Measurements from ENCODE around the gene ABHD16A.

The ABHD16A gene

DNA sequence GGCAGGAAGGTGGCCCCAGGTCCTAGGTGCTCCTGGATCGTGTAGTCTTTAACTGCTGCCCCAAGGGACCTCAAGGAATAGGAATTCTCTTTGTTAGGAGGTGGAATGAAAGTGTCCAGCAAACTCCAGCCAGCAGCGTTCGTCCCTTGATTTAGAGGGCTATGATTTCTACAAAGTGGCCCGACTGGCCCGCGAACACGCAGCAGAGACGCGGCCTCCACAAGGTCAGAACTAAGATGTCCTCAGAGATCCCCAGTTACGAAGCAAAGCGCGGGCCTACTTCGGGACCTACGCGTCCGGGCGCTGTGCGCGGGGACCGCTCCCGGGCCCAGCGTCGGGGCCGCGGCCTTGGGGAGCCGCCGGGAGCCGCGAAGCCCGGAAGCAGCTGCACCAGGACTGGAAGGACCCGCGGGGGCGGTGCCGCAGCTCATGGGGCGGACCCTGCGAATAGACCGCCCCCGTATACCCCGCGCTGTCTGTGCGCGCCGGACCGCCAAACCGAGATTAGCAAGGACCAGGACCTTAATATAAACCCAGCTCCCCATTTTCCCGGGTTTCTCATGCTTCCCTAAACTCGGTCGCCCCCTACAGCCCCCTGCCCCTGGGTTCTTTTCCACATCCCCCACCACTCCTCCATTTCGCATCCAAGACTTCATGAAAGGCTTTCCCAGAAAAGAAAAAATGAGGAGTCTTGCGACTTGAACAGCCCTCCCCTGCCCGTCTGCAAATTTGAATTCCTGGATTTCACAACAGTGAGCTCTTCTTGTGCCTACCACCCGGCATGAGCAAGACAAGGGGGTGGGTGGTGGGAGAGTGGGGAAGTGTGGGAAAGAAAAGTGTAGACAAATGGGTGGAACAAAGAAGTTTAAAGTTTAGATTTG lies 42.5 kb downstream of the ABHD16A start, which contains the start of gene C6orf47:
Gene C6orf47, minus strand, starts transcription at position 398 of the 881 bp plus-strand sequence. CDS start 831 bp downstream, outside the sequence.
- DNase-seq = peak; percentile 76 to 78

DNA sequence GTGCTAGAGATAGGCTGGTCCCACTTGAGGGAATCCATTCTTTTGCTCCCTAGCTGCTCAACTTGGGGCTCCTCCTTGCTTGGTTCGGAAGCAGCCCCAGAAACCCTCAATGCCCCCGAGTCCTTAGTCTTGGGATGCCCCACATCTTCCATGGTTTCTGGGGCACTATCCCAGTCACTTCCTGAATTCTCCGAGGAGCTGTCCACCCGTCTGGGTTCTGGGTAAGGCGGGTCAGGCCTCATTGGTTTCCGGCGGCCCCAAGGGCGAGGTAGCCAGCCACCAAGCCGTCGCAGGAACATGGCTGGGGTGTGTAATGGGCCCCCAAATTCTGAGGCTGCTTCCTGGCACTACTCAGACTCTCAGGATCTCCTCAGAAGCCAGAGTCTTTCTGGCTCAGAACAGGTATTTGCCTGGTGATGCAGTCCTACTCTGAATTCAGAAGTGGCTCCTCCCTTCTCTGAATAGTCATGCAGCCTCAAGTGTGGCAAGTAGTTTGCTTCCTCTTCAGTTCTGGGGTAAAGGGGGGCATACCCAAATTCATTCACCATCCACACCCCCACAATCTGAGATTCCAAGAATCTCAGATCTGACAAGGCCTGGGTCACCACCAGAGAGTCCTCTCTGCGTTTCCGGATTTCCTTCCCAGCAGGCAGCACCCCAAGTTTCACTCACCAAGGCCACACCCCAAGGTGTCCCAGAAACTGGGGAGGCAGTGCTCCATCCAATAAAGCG lies 43.3 kb downstream of the ABHD16A start:
- DNase-seq = peak; percentile 31 to 39

DNA sequence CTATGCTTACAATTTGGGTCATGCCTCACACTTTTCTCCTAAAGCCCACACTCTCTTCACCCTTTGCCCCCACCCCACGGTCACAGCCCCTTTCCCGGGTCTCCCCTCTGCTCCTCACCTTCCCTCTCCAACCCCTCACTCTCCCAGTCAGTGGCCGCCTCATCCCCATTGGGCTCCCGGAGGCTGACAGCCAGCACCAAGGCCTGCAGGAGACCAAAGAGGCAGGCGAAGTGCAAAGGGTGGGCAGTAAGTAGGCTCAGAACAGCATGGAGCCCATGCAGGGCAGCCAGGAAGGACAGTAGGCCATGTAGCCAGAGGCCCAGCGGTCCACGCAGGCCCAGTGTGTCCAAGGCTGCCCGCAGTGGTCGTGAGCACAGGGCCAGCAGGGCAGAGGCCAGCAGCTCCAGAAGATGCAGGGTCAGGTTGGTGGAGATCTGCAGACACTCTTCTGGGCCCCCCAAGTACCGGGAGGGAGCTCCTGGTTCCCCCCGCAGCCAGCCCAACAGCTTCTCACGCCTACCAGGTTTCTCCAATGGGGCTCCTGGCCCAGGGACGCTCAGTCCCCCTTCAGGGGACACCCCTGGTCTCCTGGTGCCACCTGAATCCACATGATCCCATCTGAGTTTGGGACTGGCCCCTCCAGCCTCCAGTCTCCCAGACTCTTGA lies 44.0 kb downstream of the ABHD16A start:
- no peak for DNase-seq

GRCh38 chr6:31658158-31658688 lies 44.9 kb downstream of the ABHD16A start:
- no peak for DNase-seq

DNA sequence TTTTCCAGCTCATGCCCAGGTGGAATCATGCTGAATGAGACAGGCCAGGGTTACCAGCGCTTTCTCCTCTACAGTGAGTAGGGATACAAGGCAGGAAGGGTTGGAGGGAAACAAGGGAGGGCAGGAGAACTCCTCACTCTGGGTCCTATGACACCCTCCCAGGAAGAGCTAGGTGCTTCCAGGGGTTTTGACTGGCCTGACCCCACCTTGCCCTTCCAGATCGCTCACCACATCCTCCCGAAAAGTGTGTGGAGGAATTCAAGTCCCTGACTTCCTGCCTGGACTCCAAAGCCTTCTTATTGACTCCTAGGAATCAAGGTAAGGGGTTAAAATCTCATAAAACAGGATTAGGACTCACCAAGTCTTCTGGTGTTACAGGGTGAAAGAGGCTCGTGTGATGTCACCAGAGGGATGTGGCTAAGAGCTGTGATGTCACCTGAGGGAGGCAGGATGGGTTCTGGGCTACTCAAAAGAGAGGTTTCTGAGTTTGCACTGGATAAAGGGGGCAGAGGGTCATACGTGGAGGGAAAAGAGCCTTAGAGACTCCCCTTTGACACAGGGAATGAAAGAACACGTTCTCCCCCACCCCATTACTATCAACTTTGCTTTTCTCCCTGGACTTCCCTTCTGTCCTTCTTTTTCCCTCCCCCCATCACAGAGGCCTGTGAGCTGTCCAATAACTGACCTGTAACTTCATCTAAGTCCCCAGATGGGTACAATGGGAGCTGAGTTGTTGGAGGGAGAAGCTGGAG lies 45.5 kb downstream of the ABHD16A start:
- DNase-seq = peak; percentile 29 to 31

- DNase-seq = no peak
Measured at GRCh38 chr6:31655349-31656237, 47.5 kb downstream of the ABHD16A start, which contains the start of gene APOM. Gene APOM, plus strand, starts transcription at chr6:31655894. Its CDS starts 73 bp downstream, at chr6:31655967.

DNA sequence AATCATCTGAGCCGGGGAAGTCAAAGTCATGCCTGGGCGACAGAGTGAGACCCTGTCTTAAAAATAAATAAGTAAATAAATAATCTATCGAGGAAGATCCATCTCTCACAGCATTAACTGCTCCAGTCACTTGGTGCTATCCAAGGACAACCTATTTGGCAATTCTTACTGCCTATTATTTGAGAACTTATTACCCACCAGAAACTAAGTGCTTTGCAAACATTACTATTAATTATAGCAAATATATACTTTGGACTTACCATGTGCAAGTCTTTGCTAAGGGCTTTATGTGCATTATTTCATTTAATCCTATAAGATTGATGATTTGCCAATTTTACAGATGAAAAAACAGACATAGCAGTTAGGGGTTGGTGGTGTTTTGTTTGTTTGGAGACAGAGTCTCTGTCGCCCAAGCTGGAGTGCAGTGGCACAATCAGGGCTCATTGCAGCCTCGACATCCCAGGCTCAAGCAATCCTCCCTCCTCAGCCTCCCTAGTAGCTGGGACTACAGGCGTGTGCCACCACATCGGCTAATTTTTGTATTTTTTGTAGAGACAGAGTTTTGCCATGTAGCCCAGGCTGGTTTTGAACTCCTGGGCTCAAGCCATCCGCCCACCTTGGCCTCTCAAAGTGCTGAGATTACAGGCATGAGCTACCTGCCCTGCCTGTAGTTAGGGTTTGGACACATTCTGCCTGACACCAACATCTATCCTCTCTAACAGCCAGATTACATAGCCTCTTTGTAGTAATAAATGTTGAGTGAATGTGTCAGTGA lies 48.4 kb downstream of the ABHD16A start:
- DNase-seq = no peak

DNA sequence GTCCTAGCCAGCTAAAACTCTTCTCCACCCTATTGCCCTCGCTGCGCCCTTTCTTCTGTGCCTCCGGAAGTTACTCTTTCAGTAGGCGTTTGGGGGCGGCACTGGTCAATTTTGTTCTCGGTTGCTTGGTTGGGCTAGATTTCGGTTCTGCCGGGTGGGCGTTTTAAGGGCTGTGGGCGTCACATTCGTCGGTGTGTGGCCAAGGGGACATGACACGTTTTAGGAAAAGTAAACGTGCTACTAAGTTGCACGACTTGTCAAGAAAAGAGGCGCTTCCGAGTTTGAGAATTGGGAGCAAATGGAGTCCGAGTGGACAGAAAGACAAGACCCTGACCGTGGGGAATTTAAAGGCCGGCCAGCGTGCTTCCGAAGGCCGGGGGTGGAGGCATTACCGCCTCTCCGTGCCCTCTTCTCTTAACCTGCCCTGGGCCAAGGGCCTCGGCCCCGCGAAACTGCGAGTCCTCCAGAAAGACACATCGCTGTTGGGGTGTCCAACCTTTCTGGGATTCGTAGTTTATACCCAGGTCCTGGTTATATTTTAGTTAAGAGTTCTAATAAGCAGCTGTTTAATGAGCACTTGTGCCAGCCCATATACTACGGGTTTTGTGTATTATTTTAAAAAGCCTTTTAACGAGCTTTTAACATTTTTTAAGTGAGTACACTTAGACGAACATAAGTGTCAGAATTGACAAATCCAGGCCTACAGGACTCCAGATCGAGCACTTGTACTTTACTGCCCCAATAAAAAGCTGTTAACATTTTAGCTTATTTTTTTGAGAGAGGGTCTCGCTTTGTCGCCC lies 50.0 kb downstream of the ABHD16A start:
- DNase-seq = peak; percentile 90 to 92

DNA sequence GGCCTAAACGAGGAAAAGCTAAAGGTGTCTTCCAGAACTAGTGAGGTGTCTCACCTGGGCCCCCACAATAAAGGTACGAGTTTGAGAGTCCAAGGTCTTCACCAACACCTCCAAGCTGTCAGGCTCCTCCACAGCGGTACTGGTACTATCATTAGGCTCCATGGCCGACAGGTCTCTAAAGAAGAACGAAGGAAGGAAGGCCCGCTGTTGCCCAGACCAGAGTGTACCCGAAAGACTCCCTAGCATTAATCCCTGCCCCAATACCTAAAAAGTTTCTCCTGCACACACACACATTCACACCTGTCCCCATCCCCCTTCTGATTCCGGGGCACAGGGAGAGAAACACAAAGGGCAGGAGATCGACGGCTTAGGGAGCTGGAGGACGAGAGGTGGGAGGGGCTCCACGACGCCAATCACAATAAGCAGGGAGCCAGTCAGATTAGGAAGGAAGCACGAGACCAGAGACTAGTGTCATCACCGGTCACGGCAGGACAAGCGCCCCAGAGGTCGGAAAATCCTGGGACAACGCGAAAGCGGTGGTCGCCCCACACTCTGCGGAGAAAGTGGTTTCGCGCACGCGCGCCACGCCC lies 51.4 kb downstream of the ABHD16A start:
- DNase-seq = no peak

- no peak for DNase-seq
Measured at GRCh38 chr6:31645325-31645724, 57.8 kb downstream of the ABHD16A start.

DNA sequence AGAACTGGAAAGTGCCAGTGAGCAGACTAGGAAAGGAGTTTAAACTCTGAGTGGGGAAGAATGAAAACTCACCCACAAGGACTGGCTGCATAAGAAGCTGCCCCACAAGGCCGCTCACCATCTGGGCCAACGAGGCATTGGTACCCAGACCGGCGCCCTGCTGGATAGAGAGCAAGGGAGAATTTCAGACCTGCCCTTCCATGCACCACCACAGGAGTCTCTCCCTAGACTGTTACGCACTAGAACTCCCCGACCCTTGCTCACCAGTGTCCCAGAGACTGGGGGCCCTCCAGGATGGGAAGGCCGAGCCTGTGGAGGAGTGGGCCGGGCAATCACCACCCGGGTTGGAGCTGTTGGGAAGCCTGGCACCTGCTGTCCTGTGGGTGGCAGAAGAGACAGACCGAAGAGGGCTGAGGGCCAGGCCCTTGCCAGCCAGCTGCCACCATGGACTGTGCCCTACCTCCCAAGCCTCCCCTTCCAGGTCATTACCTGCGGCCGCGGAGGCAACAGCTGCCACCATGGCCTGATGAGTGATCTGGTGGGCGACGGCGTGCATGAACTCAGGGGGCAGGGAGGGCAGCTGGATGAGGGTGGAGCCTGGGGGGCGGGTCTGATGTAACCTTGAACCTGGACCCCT lies 59.2 kb downstream of the ABHD16A start:
- no peak for DNase-seq

DNA sequence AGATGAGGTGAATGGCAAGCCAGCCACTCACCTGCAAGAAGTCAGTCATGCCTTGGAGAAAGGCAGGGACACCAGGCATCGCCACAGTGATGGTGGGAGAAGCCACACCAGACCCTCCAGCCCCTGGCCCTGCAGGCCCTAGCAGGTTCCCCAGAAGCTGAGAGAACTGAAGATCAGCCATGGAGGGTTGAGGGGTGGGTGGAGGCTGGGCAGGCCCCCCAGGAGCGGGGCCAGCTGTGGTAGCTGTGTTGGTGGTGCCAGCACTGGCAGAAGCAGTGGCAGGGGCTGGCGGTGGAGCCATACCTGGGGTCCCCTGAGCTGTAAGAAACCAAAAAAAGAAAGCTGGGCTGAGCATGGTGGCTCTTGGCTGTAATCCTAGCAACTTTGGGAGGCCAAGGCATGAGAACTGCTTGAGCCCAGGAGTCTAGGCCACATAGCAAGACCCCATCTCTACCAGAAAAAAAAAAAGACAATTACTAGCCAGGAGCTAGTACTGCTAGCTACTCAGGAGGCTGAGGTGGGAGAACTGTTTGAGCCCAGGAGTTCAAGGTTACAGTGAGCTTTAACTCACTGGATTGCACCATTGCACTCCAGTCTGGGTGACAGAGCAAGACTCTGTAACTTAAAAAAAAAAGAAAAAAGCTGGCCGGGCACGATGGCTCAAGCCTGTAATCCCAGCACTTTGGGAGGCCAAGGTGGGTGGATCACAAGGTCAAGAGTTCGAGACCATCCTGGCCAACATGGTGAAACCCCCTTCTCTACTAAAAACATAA lies 60.1 kb downstream of the ABHD16A start:
- DNase-seq = no peak

- no peak for DNase-seq
Measured at GRCh38 chr6:31641370-31641769, 61.8 kb downstream of the ABHD16A start.

DNA sequence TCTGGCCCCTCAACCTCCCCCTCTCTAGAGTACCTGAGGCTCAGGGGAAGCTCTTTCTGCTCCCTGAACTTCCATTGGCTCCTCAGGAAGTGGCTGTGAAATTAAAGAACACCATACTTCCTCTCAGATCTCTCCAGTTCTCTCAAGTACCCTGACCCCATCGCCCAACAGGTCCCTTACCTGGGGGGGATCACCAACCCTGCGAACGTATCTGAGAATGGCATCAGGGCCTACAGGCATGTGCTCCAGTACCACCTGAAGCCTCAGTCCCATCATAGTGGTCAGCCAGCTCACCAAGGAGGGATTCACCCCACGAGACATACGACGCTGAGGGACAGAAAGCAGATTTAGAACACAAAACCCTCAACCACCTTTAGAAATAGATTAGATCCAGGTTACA lies 62.5 kb downstream of the ABHD16A start:
- no peak for DNase-seq

DNA sequence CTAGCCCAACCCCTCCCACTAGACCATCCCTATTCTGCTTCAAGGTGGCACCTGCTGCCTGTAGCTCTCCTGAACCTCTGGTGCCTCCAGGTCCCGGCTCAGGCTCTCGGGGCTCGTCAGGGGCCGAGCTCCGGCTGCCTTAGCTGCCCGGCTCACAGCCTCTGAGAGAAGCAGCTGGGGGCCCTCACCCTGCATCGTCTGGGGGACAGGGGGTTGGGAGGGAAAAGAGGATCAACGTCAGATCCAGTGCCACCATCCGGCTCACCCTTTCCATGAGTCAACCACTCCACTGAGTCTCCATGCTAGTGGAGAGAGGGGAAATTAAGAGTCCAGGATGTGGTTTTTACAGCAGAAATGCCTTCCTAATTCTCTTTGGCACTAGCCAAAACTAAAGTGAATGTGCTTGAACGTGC lies 63.7 kb downstream of the ABHD16A start:
- no peak for DNase-seq

DNA sequence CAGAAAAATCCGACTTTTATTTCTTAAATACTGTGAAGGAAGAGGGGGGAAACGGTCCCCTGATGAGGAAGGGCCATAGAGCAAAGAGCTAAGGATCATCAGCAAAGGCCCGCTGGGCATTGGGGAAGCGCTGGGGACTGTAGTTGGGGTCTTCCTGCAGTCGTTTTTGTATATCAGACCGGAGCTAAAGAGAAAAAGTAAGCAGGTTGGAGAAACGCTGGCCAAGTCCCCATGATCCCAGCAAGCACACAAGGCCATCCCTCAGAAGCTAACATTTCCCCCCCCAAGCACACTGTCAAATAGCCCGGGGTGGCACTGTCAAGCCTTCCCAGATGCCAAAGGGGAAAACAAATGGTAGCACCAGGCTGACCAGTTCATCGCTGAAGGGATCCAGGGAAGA lies 64.1 kb downstream of the ABHD16A start:
- no peak for DNase-seq

All from CD4-positive, alpha-beta T cell treated with Interleukin-1 beta for 1 hour (primary cell).